OCI-LY3 (cell line): ENCODE measurements around the gene ALG6.

Source experiments
- EZH2phosphoT487 ChIP-seq: fragments of 200-600 bp; shearing (Covaris generic); IDR thresholded peaks from 2 replicates; pipeline ENCODE4 v1.6.1; 2018; ENCODE audit warnings: antibody characterized with exemption, mixed run types, low read depth
- TF ChIP-seq, protein P1 (sequence below): fragments of 200-600, 300-600 bp; sonication (generic); IDR thresholded peaks from 2 replicates; pipeline ENCODE4 v1.5.1; 2014; ENCODE audit warnings: antibody characterized with exemption, low read length, low read depth

- TF ChIP-seq, protein P1, sequence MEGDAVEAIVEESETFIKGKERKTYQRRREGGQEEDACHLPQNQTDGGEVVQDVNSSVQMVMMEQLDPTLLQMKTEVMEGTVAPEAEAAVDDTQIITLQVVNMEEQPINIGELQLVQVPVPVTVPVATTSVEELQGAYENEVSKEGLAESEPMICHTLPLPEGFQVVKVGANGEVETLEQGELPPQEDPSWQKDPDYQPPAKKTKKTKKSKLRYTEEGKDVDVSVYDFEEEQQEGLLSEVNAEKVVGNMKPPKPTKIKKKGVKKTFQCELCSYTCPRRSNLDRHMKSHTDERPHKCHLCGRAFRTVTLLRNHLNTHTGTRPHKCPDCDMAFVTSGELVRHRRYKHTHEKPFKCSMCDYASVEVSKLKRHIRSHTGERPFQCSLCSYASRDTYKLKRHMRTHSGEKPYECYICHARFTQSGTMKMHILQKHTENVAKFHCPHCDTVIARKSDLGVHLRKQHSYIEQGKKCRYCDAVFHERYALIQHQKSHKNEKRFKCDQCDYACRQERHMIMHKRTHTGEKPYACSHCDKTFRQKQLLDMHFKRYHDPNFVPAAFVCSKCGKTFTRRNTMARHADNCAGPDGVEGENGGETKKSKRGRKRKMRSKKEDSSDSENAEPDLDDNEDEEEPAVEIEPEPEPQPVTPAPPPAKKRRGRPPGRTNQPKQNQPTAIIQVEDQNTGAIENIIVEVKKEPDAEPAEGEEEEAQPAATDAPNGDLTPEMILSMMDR: no peak
- TF ChIP-seq EZH2phosphoT487: no peak
Measured at GRCh38 chr1:63330331-63330916, 37.0 kb upstream of the ALG6 start.
